GM12864 (cell line): ENCODE results near the gene IFNA2.

Experiments used
- DNase-seq: peaks from one replicate; pipeline ENCODE4 v3.0.0-alpha.2; 2011; ENCODE audit warnings: low read depth
- H3K4me3 ChIP-seq: 2 replicates; pipeline ENCODE4 v1.5.1; 2011; ENCODE audit warnings: mild to moderate bottlenecking, low read depth, low read length, control low read depth
- CTCF ChIP-seq: IDR thresholded peaks from 2 replicates; pipeline ENCODE4 v1.5.1; 2011; ENCODE audit warnings: low read depth, mild to moderate bottlenecking, moderate library complexity, low read length, control low read depth, inconsistent platforms; ENCODE audit errors: missing control alignments

The IFNA2 gene

GRCh38 chr9:21402386-21403251 lies 17.4 kb upstream of the IFNA2 start:
- peak; percentile 8 for TF ChIP-seq CTCF
- peak overlapping the region; percentile 40 for H3K4me3 ChIP-seq
- no peak for DNase-seq

GRCh38 chr9:21399956-21400355 lies 14.8 kb upstream of the IFNA2 start:
- no peak for DNase-seq
- no peak overlapping the region for H3K4me3 ChIP-seq
- TF ChIP-seq CTCF, result no peak

GRCh38 chr9:21398955-21399489 lies 13.8 kb upstream of the IFNA2 start:
- no peak for TF ChIP-seq CTCF
- H3K4me3 ChIP-seq, result no peak overlapping the region
- no peak for DNase-seq

GRCh38 chr9:21395778-21396717 lies 10.8 kb upstream of the IFNA2 start:
- peak overlapping the region; percentile 56 for H3K4me3 ChIP-seq
- DNase-seq, result no peak
- peak; percentile 82 for TF ChIP-seq CTCF

- TF ChIP-seq CTCF, result peak; percentile 60
- no peak for DNase-seq
- H3K4me3 ChIP-seq, result no peak overlapping the region
These were observed 7.1 kb upstream of the IFNA2 start for GRCh38 chr9:21392270-21392669.

DNA sequence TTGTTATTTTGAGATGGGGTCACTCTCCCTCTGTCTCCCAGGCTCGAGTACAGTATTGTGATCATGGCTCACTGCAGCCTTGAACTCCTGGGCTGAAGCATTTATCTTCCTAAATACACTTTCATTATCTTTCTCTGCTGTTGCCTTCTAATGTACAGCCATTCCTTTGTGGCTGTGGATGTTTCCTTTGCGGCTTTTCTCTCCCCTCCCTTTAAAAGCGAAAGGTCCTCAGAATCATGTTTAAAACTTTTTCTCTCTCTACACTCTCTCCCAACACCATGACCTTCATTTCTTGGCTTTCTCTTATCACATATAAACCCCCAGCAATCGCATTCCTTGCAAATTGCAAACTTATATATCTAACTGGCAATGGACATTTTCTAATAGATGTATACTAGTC lies 1.6 kb downstream of the IFNA2 start:
- H3K4me3 ChIP-seq, result no peak overlapping the region; the same call in 1 of the 2 replicates
- DNase-seq, result no peak
- TF ChIP-seq CTCF, result no peak
